SK-N-SH treated with all-trans-retinoic acid at 6 μM for 48 hours (cell line): ENCODE results near the gene SLC43A3.

Experiments
- ATAC-seq: fragments of 200-7000 bp; cut with Tn5 transposase; 3 replicates; pipeline ENCODE4 v1.9.1; 2020; ENCODE audit warnings: mild to moderate bottlenecking, moderate library complexity
- ARNTL ChIP-seq: fragments of 450-650 bp; formaldehyde crosslinking; IDR thresholded peaks from 2 replicates; pipeline ENCODE4 v1.5.0; 2020; ENCODE audit warnings: low read depth, mild to moderate bottlenecking, moderate library complexity, borderline replicate concordance
- BACH2 ChIP-seq: fragments of 250-450 bp; sonication (Bioruptor Pico); IDR thresholded peaks from 2 replicates; pipeline ENCODE4 v1.9.0; 2021; ENCODE audit warnings: mild to moderate bottlenecking, borderline replicate concordance
- CSDC2 ChIP-seq: fragments of 250-450 bp; sonication (Bioruptor Pico); IDR thresholded peaks from 2 replicates; pipeline ENCODE4 v1.5.0; 2020; ENCODE audit warnings: mild to moderate bottlenecking, moderate library complexity
- ESRRG ChIP-seq: fragments of 250-450 bp; sonication (Bioruptor Pico); IDR thresholded peaks from 2 replicates; pipeline ENCODE4 v1.6.1; 2021; ENCODE audit warnings: mild to moderate bottlenecking
- GLIS3 ChIP-seq: fragments of 250-450 bp; sonication (Bioruptor Pico); IDR thresholded peaks from 2 replicates; pipeline ENCODE4 v1.5.0; 2020; ENCODE audit warnings: mild to moderate bottlenecking, moderate library complexity
- ISL1 ChIP-seq: fragments of 250-450 bp; sonication (Bioruptor Pico); IDR thresholded peaks from 2 replicates; pipeline ENCODE4 v2.1.2; 2022; ENCODE audit warnings: mild to moderate bottlenecking, moderate library complexity
- OSR1 ChIP-seq: fragments of 250-450 bp; sonication (Bioruptor Pico); IDR thresholded peaks from 2 replicates; pipeline ENCODE4 v1.8.0; 2022; ENCODE audit warnings: moderate library complexity, mild to moderate bottlenecking, inconsistent platforms
- RARB ChIP-seq: fragments of 250-450 bp; sonication (Bioruptor Pico); IDR thresholded peaks from 2 replicates; pipeline ENCODE4 v1.8.0; 2021; ENCODE audit warnings: mild to moderate bottlenecking, moderate library complexity
- SNAI2 ChIP-seq: fragments of 250-450 bp; sonication (Bioruptor Pico); IDR thresholded peaks from 2 replicates; pipeline ENCODE4 v1.5.0; 2020; ENCODE audit warnings: mild to moderate bottlenecking, moderate library complexity
- TCF4 ChIP-seq: fragments of 250-450 bp; sonication (Bioruptor Pico); IDR thresholded peaks from 2 replicates; pipeline ENCODE4 v1.8.0; 2021; ENCODE audit warnings: mild to moderate bottlenecking, moderate library complexity, borderline replicate concordance
- TOX ChIP-seq: fragments of 250-450 bp; sonication (Bioruptor Pico); IDR thresholded peaks from 2 replicates; pipeline ENCODE4 v1.8.0; 2021; ENCODE audit warnings: mild to moderate bottlenecking, moderate library complexity, borderline replicate concordance
- ZC3H10 ChIP-seq: fragments of 250-450 bp; sonication (Bioruptor Pico); IDR thresholded peaks from 2 replicates; pipeline ENCODE4 v1.5.1; 2021; ENCODE audit warnings: mild to moderate bottlenecking, moderate library complexity
- ZFP3 ChIP-seq: fragments of 250-450 bp; sonication (Bioruptor Pico); IDR thresholded peaks from 2 replicates; pipeline ENCODE4 v1.5.0; 2020; ENCODE audit warnings: mild to moderate bottlenecking, moderate library complexity
- ZFP30 ChIP-seq: fragments of 450-650 bp; formaldehyde crosslinking; IDR thresholded peaks from 2 replicates; pipeline ENCODE4 v1.5.0; 2022; ENCODE audit warnings: mild to moderate bottlenecking, moderate library complexity
- ZNF70 ChIP-seq: fragments of 450-650 bp; formaldehyde crosslinking; IDR thresholded peaks from 2 replicates; pipeline ENCODE4 v1.5.0; 2020; ENCODE audit warnings: mild to moderate bottlenecking, moderate library complexity
- ZNF8 ChIP-seq: fragments of 450-650 bp; formaldehyde crosslinking; IDR thresholded peaks from 2 replicates; pipeline ENCODE4 v1.5.0; 2020; ENCODE audit warnings: mild to moderate bottlenecking, moderate library complexity
- TF ChIP-seq, protein P1 (sequence below): fragments of 250-450 bp; sonication (Bioruptor Pico); IDR thresholded peaks from 2 replicates; pipeline ENCODE4 v1.5.0; 2020; ENCODE audit warnings: mild to moderate bottlenecking, moderate library complexity
- TF ChIP-seq, protein P2 (sequence below): fragments of 250-450 bp; sonication (Bioruptor Pico); IDR thresholded peaks from 2 replicates; pipeline ENCODE4 v1.5.1; 2021; ENCODE audit warnings: mild to moderate bottlenecking, moderate library complexity
- TF ChIP-seq, protein P3 (sequence below): fragments of 250-450 bp; sonication (Bioruptor Pico); IDR thresholded peaks from 2 replicates; pipeline ENCODE4 v1.8.0; 2020; ENCODE audit warnings: mild to moderate bottlenecking, moderate library complexity, borderline replicate concordance
- TF ChIP-seq, protein P4 (sequence below): fragments of 250-450 bp; sonication (Bioruptor Pico); IDR thresholded peaks from 2 replicates; pipeline ENCODE4 v1.8.0; 2021; ENCODE audit warnings: low read depth, mild to moderate bottlenecking, moderate library complexity, borderline replicate concordance

The SLC43A3 gene

DNA sequence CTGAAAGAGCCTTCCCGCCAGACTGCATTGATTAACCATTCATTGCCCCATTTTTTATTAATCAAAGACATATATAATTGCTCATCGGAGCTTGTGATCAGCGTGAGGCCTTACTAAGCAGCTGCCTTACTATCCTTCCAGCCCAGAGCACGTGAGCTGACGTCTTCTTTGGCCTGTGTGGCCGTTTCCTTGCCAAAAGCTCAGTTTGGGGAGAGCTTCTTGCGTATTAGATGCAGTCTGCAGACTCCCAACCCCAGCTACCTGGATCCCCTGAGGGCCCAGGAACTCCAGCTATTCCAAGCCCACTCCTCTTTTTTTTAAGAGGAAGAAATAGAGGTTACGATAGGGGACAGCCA lies 784 bp upstream of the SLC43A3 start:
- no peak for ATAC-seq
- TF ChIP-seq ZNF8 (CRISPR knock-in tag) (no peak), TOX (CRISPR knock-in tag) (no peak)

DNA sequence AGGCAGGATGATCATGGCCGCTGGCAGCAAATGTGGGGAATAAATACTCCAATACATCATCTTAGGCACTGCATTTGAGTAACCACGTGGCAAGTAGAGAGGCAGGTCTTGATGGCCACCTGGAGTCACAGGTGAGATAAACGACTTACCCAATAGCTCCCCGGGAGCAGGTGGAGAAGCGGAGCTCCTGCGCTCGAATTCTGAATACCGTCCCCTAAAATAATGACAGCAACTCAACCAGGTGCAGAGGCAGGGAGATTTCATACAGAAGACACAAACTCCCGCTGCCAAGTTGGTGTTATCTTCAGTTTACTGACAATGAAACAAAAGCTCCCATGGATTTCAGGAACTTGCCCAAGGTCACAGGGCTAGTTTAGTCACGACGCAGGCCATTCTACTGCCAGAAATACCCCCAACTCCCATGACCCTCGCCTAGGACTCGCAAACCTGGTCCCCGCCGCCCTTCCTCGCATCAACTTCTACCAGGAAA lies 437 bp downstream of the SLC43A3 start:
- ATAC-seq, result no peak
- TF ChIP-seq ZNF70 (CRISPR knock-in tag) (no peak), TOX (CRISPR knock-in tag) (no peak), BACH2 (no peak), GLIS3 (CRISPR knock-in tag) (no peak), TCF4 (CRISPR knock-in tag) (no peak), OSR1 (no peak), ZC3H10 (CRISPR knock-in tag) (no peak), ZNF8 (CRISPR knock-in tag) (no peak), RARB (CRISPR knock-in tag) (no peak), ZFP3 (no peak), ESRRG (CRISPR knock-in tag) (no peak), CSDC2 (CRISPR knock-in tag) (no peak), SNAI2 (no peak)
- TF ChIP-seq, protein P1, sequence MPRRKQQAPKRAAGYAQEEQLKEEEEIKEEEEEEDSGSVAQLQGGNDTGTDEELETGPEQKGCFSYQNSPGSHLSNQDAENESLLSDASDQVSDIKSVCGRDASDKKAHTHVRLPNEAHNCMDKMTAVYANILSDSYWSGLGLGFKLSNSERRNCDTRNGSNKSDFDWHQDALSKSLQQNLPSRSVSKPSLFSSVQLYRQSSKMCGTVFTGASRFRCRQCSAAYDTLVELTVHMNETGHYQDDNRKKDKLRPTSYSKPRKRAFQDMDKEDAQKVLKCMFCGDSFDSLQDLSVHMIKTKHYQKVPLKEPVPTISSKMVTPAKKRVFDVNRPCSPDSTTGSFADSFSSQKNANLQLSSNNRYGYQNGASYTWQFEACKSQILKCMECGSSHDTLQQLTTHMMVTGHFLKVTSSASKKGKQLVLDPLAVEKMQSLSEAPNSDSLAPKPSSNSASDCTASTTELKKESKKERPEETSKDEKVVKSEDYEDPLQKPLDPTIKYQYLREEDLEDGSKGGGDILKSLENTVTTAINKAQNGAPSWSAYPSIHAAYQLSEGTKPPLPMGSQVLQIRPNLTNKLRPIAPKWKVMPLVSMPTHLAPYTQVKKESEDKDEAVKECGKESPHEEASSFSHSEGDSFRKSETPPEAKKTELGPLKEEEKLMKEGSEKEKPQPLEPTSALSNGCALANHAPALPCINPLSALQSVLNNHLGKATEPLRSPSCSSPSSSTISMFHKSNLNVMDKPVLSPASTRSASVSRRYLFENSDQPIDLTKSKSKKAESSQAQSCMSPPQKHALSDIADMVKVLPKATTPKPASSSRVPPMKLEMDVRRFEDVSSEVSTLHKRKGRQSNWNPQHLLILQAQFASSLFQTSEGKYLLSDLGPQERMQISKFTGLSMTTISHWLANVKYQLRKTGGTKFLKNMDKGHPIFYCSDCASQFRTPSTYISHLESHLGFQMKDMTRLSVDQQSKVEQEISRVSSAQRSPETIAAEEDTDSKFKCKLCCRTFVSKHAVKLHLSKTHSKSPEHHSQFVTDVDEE (CRISPR knock-in tag), result no peak
- TF ChIP-seq, protein P2, sequence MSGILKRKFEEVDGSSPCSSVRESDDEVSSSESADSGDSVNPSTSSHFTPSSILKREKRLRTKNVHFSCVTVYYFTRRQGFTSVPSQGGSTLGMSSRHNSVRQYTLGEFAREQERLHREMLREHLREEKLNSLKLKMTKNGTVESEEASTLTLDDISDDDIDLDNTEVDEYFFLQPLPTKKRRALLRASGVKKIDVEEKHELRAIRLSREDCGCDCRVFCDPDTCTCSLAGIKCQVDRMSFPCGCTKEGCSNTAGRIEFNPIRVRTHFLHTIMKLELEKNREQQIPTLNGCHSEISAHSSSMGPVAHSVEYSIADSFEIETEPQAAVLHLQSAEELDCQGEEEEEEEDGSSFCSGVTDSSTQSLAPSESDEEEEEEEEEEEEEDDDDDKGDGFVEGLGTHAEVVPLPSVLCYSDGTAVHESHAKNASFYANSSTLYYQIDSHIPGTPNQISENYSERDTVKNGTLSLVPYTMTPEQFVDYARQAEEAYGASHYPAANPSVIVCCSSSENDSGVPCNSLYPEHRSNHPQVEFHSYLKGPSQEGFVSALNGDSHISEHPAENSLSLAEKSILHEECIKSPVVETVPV, result no peak
- TF ChIP-seq, protein P3, sequence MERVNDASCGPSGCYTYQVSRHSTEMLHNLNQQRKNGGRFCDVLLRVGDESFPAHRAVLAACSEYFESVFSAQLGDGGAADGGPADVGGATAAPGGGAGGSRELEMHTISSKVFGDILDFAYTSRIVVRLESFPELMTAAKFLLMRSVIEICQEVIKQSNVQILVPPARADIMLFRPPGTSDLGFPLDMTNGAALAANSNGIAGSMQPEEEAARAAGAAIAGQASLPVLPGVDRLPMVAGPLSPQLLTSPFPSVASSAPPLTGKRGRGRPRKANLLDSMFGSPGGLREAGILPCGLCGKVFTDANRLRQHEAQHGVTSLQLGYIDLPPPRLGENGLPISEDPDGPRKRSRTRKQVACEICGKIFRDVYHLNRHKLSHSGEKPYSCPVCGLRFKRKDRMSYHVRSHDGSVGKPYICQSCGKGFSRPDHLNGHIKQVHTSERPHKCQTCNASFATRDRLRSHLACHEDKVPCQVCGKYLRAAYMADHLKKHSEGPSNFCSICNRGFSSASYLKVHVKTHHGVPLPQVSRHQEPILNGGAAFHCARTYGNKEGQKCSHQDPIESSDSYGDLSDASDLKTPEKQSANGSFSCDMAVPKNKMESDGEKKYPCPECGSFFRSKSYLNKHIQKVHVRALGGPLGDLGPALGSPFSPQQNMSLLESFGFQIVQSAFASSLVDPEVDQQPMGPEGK, result no peak

DNA sequence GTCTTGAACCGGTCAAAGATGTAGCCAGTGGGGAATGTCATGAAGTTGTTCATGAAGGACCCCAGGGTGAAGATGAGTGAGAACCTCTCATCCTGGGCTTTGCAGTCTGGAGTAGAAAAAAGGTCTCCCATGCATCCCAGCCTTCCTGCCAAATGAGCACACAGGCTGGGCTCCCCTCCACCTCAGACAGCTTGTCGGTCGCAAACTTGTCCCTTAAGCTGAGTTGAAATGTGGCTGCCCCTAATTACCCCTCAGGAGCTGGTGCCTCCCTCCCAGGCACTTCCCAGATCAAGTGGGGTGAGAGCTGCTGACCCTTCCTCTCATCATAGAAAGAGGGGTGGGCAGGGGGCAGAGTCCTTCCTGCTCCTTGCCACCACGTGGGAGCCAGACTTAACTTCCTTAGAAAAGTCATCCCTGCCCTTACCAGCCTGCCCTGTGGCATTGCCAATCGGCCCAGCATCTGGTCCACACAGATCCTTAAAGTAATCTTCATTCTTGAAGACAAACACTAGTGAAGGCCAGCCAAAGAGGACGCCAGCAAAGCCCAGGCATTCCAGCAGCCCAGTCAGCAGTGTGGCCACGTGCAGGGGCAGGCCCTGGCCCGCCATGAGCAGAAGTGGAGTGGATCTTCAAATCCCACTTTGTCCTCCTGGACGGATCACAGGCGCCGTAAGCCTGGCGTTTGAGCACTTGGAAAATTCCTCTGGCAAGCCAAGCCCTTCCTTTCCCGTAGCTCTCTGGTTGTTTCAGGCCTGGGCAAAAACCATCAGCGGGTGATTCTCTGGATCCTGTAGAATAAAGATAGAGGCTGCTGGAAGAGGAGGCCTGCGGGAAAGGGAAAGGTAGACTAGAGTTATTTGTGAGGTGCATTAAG lies 1.1 kb downstream of the SLC43A3 start:
- TF ChIP-seq ESRRG (CRISPR knock-in tag) (no peak), SNAI2 (no peak), ZFP30 (CRISPR knock-in tag) (no peak), ZNF8 (CRISPR knock-in tag) (no peak), ZFP3 (no peak), ARNTL (no peak), ZC3H10 (CRISPR knock-in tag) (no peak), ZNF70 (CRISPR knock-in tag) (no peak), TOX (CRISPR knock-in tag) (no peak), BACH2 (no peak)
- TF ChIP-seq, protein P3, result no peak

DNA sequence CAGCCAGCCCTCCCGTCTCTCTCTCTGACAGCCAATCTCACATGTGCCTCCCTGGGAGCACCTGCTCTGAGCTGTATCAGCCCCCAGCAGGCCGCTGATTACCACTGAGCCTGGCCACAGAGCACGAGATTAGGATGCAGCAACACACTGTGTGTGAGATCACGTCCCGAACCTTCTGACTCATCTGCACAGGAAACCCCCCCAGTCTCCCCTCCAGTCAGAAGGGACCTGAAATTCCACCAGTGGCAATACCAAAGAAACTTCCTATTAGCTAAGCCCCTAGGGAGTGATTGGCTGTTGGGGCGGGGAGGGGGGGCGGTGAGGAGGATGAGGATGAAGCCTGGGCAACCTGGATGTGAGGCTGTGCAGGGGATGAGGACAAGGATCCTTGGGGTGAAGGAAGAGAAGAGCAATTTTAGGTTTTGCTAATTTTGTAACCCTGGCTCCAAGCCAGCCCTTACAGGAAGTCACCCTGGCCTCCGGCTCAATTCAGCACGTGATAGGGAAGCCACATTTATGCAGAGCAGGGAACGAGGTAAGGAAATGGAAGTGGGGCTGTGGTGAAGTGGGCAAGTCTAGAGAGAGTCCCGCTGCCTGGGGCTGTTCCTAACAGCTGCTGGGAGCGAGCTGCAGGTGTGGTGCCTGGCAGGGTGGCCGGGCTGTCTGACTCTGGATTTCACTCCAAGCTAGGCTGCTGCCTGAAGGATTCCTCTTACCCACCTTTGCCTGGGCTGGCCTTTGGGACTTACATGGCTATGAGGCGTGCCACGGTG lies 1.9 kb downstream of the SLC43A3 start:
- ATAC-seq, result peak; percentile 50
- no peak for TF ChIP-seq ISL1 (CRISPR knock-in tag)
- TF ChIP-seq SNAI2, result no peak
- TF ChIP-seq, protein P3, result peak; percentile 65; the same call in 1 of the 2 replicates
- TF ChIP-seq, protein P4, sequence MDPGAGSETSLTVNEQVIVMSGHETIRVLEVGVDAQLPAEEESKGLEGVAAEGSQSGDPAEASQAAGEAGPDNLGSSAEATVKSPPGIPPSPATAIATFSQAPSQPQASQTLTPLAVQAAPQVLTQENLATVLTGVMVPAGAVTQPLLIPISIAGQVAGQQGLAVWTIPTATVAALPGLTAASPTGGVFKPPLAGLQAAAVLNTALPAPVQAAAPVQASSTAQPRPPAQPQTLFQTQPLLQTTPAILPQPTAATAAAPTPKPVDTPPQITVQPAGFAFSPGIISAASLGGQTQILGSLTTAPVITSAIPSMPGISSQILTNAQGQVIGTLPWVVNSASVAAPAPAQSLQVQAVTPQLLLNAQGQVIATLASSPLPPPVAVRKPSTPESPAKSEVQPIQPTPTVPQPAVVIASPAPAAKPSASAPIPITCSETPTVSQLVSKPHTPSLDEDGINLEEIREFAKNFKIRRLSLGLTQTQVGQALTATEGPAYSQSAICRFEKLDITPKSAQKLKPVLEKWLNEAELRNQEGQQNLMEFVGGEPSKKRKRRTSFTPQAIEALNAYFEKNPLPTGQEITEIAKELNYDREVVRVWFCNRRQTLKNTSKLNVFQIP, result no peak

More for the DNA sequence above, 1.1 kb downstream of the SLC43A3 start:
- ATAC-seq, result no peak
